ENCODE data around the gene SPDYE6.

DNA sequence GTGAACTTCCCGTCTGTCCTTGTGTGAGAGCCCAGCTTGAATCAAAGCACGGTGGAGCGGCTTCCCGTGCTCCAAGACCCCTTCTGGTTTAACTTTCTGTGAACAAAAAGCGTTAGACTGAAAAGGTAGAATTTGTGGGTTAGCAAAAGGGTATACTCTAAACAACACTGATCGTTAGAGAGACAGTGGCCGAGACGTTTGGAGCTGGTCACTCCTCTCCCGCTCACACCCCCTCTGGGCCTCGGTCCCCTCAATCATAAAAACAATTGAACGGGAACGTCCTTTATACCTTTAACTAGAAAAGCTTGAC lies 40.4 kb upstream of the SPDYE6 start:
- TF ChIP-seq, protein P1, sequence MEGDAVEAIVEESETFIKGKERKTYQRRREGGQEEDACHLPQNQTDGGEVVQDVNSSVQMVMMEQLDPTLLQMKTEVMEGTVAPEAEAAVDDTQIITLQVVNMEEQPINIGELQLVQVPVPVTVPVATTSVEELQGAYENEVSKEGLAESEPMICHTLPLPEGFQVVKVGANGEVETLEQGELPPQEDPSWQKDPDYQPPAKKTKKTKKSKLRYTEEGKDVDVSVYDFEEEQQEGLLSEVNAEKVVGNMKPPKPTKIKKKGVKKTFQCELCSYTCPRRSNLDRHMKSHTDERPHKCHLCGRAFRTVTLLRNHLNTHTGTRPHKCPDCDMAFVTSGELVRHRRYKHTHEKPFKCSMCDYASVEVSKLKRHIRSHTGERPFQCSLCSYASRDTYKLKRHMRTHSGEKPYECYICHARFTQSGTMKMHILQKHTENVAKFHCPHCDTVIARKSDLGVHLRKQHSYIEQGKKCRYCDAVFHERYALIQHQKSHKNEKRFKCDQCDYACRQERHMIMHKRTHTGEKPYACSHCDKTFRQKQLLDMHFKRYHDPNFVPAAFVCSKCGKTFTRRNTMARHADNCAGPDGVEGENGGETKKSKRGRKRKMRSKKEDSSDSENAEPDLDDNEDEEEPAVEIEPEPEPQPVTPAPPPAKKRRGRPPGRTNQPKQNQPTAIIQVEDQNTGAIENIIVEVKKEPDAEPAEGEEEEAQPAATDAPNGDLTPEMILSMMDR (IDR thresholded peaks at IDR 0.05; ENCODE audit: low read length), result no peak
- no peak for TF ChIP-seq EZH2 (optimal IDR thresholded peaks at IDR 0.05; ENCODE audit: low read depth, low read length)

Data from MM.1S (cell line).